ENCODE results near the gene KRT1.

- TF ChIP-seq, protein P1, sequence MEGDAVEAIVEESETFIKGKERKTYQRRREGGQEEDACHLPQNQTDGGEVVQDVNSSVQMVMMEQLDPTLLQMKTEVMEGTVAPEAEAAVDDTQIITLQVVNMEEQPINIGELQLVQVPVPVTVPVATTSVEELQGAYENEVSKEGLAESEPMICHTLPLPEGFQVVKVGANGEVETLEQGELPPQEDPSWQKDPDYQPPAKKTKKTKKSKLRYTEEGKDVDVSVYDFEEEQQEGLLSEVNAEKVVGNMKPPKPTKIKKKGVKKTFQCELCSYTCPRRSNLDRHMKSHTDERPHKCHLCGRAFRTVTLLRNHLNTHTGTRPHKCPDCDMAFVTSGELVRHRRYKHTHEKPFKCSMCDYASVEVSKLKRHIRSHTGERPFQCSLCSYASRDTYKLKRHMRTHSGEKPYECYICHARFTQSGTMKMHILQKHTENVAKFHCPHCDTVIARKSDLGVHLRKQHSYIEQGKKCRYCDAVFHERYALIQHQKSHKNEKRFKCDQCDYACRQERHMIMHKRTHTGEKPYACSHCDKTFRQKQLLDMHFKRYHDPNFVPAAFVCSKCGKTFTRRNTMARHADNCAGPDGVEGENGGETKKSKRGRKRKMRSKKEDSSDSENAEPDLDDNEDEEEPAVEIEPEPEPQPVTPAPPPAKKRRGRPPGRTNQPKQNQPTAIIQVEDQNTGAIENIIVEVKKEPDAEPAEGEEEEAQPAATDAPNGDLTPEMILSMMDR (IDR thresholded peaks at IDR 0.05; ENCODE audit: poor library complexity): no peak
- TF ChIP-seq EZH2phosphoT487 (IDR thresholded peaks at IDR 0.05; ENCODE audit: low read depth, severe bottlenecking, unreplicated experiment): no peak
Observed at GRCh38 chr12:52703878-52704277, 23.7 kb upstream of the KRT1 start.
